Measurements from ENCODE around the gene TP73. TPM values are rescaled to one million over a fixed set of nuclear protein-coding genes. Genes with fewer than 3 reads are reported as not detected.

The TP73 gene
- polyA plus RNA-seq, 1 donor from 2014 or later = not detected

DNA sequence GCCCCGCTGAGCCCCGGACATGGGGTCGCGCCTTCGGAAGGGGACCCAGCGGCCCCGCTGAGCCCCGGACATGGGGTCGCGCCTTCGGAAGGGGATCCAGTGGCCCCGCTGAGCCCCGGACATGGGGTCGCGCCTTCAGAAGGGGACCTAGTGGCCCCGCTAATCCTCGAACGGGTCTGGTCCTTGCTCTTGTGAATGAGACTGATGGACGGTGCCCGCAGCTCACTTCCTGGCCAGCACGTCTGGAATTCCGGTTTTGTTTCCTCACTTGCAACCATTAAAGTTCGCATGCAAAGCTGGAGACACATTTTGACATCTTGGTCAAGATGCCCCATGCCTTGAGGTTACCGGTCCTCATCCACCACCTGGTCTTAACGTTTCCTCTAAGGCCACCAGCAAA is 8.0 kb upstream of the TP73 start:
- no peak for TF ChIP-seq RAD21 (conservative IDR thresholded peaks at IDR 0.05)
- no peak for TF ChIP-seq POLR2AphosphoS5 (IDR thresholded peaks at IDR 0.05)
- no peak for TF ChIP-seq EZH2 (IDR thresholded peaks at IDR 0.05; ENCODE audit: borderline replicate concordance, insufficient read depth, low read length, poor library complexity, severe bottlenecking)
- no peak for TF ChIP-seq MXI1 (conservative IDR thresholded peaks at IDR 0.05; ENCODE audit: poor library complexity, severe bottlenecking)
- no peak for TF ChIP-seq TAF1 (IDR thresholded peaks at IDR 0.05; ENCODE audit: low read depth)
- no peak for TF ChIP-seq EP300 (conservative IDR thresholded peaks at IDR 0.05; ENCODE audit: poor library complexity, severe bottlenecking)
- TF ChIP-seq, protein P1, sequence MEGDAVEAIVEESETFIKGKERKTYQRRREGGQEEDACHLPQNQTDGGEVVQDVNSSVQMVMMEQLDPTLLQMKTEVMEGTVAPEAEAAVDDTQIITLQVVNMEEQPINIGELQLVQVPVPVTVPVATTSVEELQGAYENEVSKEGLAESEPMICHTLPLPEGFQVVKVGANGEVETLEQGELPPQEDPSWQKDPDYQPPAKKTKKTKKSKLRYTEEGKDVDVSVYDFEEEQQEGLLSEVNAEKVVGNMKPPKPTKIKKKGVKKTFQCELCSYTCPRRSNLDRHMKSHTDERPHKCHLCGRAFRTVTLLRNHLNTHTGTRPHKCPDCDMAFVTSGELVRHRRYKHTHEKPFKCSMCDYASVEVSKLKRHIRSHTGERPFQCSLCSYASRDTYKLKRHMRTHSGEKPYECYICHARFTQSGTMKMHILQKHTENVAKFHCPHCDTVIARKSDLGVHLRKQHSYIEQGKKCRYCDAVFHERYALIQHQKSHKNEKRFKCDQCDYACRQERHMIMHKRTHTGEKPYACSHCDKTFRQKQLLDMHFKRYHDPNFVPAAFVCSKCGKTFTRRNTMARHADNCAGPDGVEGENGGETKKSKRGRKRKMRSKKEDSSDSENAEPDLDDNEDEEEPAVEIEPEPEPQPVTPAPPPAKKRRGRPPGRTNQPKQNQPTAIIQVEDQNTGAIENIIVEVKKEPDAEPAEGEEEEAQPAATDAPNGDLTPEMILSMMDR (IDR thresholded peaks at IDR 0.05; ENCODE audit: poor library complexity, severe bottlenecking) = no peak
- Histone ChIP-seq H4K20me1 (ENCODE audit: insufficient read depth) (no peaks in the 10 kb centered on the region), H3K27ac (ENCODE audit: low read length) (no peak overlapping the region), H3K9ac (ENCODE audit: low read length) (no peak overlapping the region), H3K36me3 (ENCODE audit: insufficient read depth, low read length) (peaks cover 7% of the 10 kb centered on the region), H3K27me3 (ENCODE audit: insufficient read depth, low read depth, low read length) (no peaks in the 10 kb centered on the region), H3K9me3 (ENCODE audit: low read length) (no peaks in the 10 kb centered on the region), H3K9me2 (ENCODE audit: insufficient read depth, low read length) (no peaks in the 10 kb centered on the region), H3F3A (ENCODE audit: insufficient read depth, low read length, poor library complexity, severe bottlenecking) (no peaks in the 10 kb centered on the region), H3K4me3 (ENCODE audit: low read length) (no peak overlapping the region), H3K4me2 (ENCODE audit: low read length) (no peak overlapping the region), H3K79me2 (replicated peaks; ENCODE audit: insufficient read depth, low read length) (no peaks in the 10 kb centered on the region), H2AFZ (ENCODE audit: low read depth, low read length) (no peak overlapping the region)

GRCh38 chr1:3645247-3645646 is 7.1 kb upstream of the TP73 start:
- H3K79me2 ChIP-seq (replicated peaks; ENCODE audit: insufficient read depth, low read length) = peaks cover 4% of the 10 kb centered on the region
- no peak for TF ChIP-seq RAD21 (conservative IDR thresholded peaks at IDR 0.05)
- TF ChIP-seq, protein P1 (IDR thresholded peaks at IDR 0.05; ENCODE audit: poor library complexity, severe bottlenecking) = no peak
- no peak for TF ChIP-seq SMC3 (conservative IDR thresholded peaks at IDR 0.05; ENCODE audit: poor library complexity)
- TF ChIP-seq TAF1 (IDR thresholded peaks at IDR 0.05; ENCODE audit: low read depth) = no peak
- H3K9me3 ChIP-seq (ENCODE audit: low read length) = no peaks in the 10 kb centered on the region
- no peak overlapping the region for H3K27ac ChIP-seq (ENCODE audit: low read length)
- peaks cover 7% of the 10 kb centered on the region for H3K36me3 ChIP-seq (ENCODE audit: insufficient read depth, low read length)
- no peak overlapping the region for H3K4me3 ChIP-seq (ENCODE audit: low read length)
- no peaks in the 10 kb centered on the region for H3F3A ChIP-seq (ENCODE audit: insufficient read depth, low read length, poor library complexity, severe bottlenecking)
- no peak overlapping the region for H3K9ac ChIP-seq (ENCODE audit: low read length)
- H4K20me1 ChIP-seq (ENCODE audit: insufficient read depth) = no peaks in the 10 kb centered on the region
- no peak overlapping the region for H3K4me2 ChIP-seq (ENCODE audit: low read length)
- no peak overlapping the region for H2AFZ ChIP-seq (ENCODE audit: low read depth, low read length)
- peaks cover 3% of the 10 kb centered on the region for H3K27me3 ChIP-seq (ENCODE audit: insufficient read depth, low read depth, low read length)
- no peaks in the 10 kb centered on the region for H3K9me2 ChIP-seq (ENCODE audit: insufficient read depth, low read length)

DNA sequence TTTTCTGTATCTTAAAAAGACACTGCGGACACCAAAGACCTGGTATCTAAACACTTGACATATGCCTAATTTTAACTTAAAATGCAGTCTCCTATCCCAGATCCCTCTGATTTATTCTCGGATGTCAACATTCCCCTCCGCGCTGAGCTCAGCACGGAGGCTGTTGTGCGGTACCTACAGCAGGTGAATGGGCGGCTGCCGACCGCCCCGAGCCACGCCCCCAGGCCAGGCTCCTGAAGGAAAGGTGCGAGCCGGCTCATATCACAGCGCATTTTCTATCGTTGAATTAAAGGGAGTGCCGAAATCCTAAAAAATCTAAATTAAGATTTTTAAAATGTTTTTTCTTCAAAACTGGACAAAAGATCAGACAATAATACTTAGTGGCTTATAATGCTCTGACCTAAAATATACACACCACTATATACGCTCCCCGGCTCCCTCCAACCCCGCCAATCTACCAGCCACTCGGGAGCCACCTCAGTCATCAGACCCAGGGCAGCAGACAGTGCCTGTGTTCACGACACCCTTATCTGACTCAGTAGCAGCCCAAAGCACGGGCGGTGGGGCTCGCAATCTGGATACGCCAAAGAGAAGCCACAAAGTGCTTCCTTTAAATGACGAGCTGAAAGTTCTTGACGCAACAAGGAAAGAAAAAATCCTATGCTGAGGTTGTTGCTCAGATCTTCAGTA is 6.5 kb upstream of the TP73 start:
- no peak for TF ChIP-seq TAF1 (IDR thresholded peaks at IDR 0.05; ENCODE audit: low read depth)
- no peak for TF ChIP-seq POLR2AphosphoS5 (IDR thresholded peaks at IDR 0.05)
- TF ChIP-seq MXI1 (conservative IDR thresholded peaks at IDR 0.05; ENCODE audit: poor library complexity, severe bottlenecking) = no peak
- TF ChIP-seq, protein P1 (IDR thresholded peaks at IDR 0.05; ENCODE audit: poor library complexity, severe bottlenecking) = no peak
- no peak for TF ChIP-seq RAD21 (conservative IDR thresholded peaks at IDR 0.05)
- TF ChIP-seq EZH2 (IDR thresholded peaks at IDR 0.05; ENCODE audit: borderline replicate concordance, insufficient read depth, low read length, poor library complexity, severe bottlenecking) = no peak
- no peak for TF ChIP-seq EP300 (conservative IDR thresholded peaks at IDR 0.05; ENCODE audit: poor library complexity, severe bottlenecking)
- TF ChIP-seq SMC3 (conservative IDR thresholded peaks at IDR 0.05; ENCODE audit: poor library complexity) = no peak
- TF ChIP-seq, protein P2, sequence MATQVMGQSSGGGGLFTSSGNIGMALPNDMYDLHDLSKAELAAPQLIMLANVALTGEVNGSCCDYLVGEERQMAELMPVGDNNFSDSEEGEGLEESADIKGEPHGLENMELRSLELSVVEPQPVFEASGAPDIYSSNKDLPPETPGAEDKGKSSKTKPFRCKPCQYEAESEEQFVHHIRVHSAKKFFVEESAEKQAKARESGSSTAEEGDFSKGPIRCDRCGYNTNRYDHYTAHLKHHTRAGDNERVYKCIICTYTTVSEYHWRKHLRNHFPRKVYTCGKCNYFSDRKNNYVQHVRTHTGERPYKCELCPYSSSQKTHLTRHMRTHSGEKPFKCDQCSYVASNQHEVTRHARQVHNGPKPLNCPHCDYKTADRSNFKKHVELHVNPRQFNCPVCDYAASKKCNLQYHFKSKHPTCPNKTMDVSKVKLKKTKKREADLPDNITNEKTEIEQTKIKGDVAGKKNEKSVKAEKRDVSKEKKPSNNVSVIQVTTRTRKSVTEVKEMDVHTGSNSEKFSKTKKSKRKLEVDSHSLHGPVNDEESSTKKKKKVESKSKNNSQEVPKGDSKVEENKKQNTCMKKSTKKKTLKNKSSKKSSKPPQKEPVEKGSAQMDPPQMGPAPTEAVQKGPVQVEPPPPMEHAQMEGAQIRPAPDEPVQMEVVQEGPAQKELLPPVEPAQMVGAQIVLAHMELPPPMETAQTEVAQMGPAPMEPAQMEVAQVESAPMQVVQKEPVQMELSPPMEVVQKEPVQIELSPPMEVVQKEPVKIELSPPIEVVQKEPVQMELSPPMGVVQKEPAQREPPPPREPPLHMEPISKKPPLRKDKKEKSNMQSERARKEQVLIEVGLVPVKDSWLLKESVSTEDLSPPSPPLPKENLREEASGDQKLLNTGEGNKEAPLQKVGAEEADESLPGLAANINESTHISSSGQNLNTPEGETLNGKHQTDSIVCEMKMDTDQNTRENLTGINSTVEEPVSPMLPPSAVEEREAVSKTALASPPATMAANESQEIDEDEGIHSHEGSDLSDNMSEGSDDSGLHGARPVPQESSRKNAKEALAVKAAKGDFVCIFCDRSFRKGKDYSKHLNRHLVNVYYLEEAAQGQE (IDR thresholded peaks at IDR 0.05; ENCODE audit: borderline replicate concordance) = no peak
- H3K27ac ChIP-seq (ENCODE audit: low read length) = no peak overlapping the region

More for the DNA sequence above, 6.5 kb upstream of the TP73 start:
- Histone ChIP-seq H3K36me3 (ENCODE audit: insufficient read depth, low read length) (peaks cover 7% of the 10 kb centered on the region), H3K79me2 (replicated peaks; ENCODE audit: insufficient read depth, low read length) (peaks cover 4% of the 10 kb centered on the region), H3K4me2 (ENCODE audit: low read length) (no peak overlapping the region), H3K9ac (ENCODE audit: low read length) (no peak overlapping the region), H3K9me3 (ENCODE audit: low read length) (no peaks in the 10 kb centered on the region), H3F3A (ENCODE audit: insufficient read depth, low read length, poor library complexity, severe bottlenecking) (no peaks in the 10 kb centered on the region), H2AFZ (ENCODE audit: low read depth, low read length) (no peak overlapping the region), H3K4me3 (ENCODE audit: low read length) (no peak overlapping the region), H4K20me1 (ENCODE audit: insufficient read depth) (no peaks in the 10 kb centered on the region), H3K9me2 (ENCODE audit: insufficient read depth, low read length) (no peaks in the 10 kb centered on the region), H3K27me3 (ENCODE audit: insufficient read depth, low read depth, low read length) (peaks cover 8% of the 10 kb centered on the region)

Measured in neural cell (in vitro differentiated cells).